Adipocyte (in vitro differentiated cells): ENCODE measurements around the gene PARD3.
A peak's percentile ranks its signal among the peaks of the same experiment; 100 is the strongest.

Source experiments
- DNase-seq: peaks from one replicate; pipeline ENCODE4 v3.0.0-alpha.2; 2015; ENCODE audit warnings: low read depth
- H3K27me3 ChIP-seq: replicated peaks from 2 replicates; pipeline ENCODE4 v1.7.0; 2013; ENCODE audit warnings: mild to moderate bottlenecking, low read length, moderate library complexity; ENCODE audit not compliant: control insufficient read depth, insufficient read depth
- H3K36me3 ChIP-seq: 2 replicates; pipeline ENCODE4 v1.7.0; 2013; ENCODE audit warnings: low read length, mild to moderate bottlenecking, moderate library complexity; ENCODE audit not compliant: control insufficient read depth, insufficient read depth, severe bottlenecking
- H3K4me1 ChIP-seq: 2 replicates; pipeline ENCODE4 v1.7.0; 2013; ENCODE audit warnings: mild to moderate bottlenecking, low read length, moderate library complexity; ENCODE audit not compliant: control insufficient read depth, insufficient read depth
- H3K4me3 ChIP-seq: 2 replicates; pipeline ENCODE4 v1.7.0; 2013; ENCODE audit warnings: mild to moderate bottlenecking, low read length, moderate library complexity
- H3K9ac ChIP-seq: 2 replicates; pipeline ENCODE4 v1.7.0; 2013; ENCODE audit warnings: mild to moderate bottlenecking, low read length, moderate library complexity
- H3K9me3 ChIP-seq: 2 replicates; pipeline ENCODE4 v1.7.0; 2013; ENCODE audit warnings: mild to moderate bottlenecking, low read length, moderate library complexity; ENCODE audit not compliant: control insufficient read depth

PARD3 gene

DNA sequence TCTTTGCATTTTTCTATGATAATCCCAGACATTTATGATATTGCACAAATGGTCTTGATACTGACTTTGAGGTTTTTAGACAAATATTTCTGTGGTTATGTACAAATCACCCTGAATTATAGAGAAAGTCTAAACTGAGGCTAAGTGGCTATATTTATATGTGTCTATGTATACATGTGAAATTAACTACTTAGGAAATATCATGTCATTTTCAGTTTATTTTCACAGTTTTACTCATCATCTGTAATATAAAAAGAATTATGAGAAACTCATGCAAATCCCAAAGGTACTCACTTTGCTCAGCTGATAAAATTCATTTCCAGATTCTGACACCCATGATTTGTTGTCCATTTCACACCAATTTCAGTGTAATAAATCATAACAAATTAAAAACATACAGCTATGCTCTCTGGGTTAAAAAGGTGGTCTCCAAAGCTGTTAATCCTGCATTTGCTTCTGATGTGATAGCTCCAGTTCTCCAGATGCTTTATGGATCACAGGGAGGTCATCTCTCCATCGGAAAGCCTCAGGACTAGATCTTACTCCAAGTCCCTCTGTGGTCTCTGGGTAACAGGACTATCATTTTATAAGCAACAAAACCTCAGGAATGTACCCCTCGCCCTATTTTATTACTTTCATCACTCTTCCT, 673.9 kb downstream of the PARD3 start:
- no peak overlapping the region for H3K4me3 ChIP-seq
- H3K36me3 ChIP-seq: no peaks in the 10 kb centered on the region
- no peak overlapping the region for H3K9ac ChIP-seq
- H3K27me3 ChIP-seq: no peaks in the 10 kb centered on the region
- no peak for DNase-seq
- no peaks in the 10 kb centered on the region for H3K9me3 ChIP-seq
- peaks cover 8% of the 10 kb centered on the region for H3K4me1 ChIP-seq

DNA sequence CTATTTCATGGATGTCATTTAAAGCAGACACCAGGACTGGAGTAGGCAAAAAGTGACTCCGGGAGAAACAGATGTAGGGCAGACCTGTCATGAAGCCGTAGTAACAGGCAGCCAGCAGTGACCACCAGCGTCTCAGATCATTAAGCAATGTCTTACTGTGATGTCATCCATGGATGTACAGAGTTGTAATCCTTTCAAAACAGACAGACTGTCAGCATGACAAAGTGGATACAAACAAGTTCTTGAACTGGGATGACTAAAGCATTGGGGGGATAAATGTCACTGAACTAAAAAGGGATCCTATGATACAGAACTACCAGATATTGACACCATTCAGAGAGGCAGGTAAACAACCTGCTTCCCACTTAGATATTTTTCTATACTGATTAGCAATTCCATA, 675.5 kb downstream of the PARD3 start:
- Histone ChIP-seq H3K36me3 (no peaks in the 10 kb centered on the region), H3K4me1 (peaks cover 5% of the 10 kb centered on the region), H3K9me3 (no peaks in the 10 kb centered on the region), H3K9ac (no peak overlapping the region), H3K4me3 (no peak overlapping the region), H3K27me3 (no peaks in the 10 kb centered on the region)
- peak; percentile 59 for DNase-seq

DNA sequence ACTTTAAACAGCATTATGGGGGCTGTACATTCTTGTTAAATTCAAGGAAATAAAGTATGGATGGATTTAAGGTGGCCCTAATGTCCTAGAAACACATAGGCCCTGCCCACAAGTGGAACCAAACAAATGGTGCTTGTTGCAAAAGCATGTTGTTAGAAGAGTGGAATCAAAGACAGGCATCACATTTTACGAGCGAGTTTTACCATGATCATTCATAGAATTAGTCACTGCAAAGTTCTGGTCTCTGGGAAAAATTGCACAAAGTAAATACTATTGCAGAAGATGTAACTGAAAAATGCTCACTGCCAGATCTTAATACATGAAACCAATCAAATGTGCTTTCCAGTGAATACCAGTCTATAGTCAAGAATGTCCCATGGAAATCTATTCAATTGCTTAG, 677.1 kb downstream of the PARD3 start:
- peaks cover 5% of the 10 kb centered on the region for H3K4me1 ChIP-seq
- no peak overlapping the region for H3K4me3 ChIP-seq
- H3K9ac ChIP-seq: no peak overlapping the region
- H3K9me3 ChIP-seq: no peaks in the 10 kb centered on the region
- DNase-seq: no peak
- H3K27me3 ChIP-seq: no peaks in the 10 kb centered on the region
- no peaks in the 10 kb centered on the region for H3K36me3 ChIP-seq

- peaks cover 5% of the 10 kb centered on the region for H3K4me1 ChIP-seq
- no peak overlapping the region for H3K4me3 ChIP-seq
- no peak overlapping the region for H3K9ac ChIP-seq
- no peaks in the 10 kb centered on the region for H3K9me3 ChIP-seq
- H3K27me3 ChIP-seq: no peaks in the 10 kb centered on the region
- H3K36me3 ChIP-seq: no peaks in the 10 kb centered on the region
- DNase-seq: no peak
These were observed 677.9 kb downstream of the PARD3 start for GRCh38 chr10:34137201-34137600.

DNA sequence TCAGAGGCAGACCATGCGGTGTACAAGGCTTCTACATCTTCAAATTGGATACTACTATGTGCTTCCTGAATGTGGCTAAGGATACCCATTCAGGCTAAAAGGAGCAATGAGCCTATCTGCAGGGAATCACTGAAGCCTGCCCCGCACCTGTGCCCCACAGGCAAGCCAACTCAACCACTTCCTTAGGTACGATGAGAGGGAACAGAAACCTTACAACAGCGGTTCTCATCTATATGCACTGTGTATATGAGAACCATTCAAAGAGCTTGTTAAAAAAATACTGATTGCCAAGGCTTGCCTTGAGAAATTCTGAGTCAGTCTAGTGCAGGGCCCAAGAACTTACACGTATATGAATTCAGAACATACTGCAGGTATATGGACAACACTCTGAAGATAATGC, 679.6 kb downstream of the PARD3 start:
- Histone ChIP-seq H3K4me1 (peaks cover 19% of the 10 kb centered on the region), H3K9ac (no peak overlapping the region), H3K4me3 (no peak overlapping the region), H3K36me3 (no peaks in the 10 kb centered on the region), H3K27me3 (no peaks in the 10 kb centered on the region), H3K9me3 (no peaks in the 10 kb centered on the region)
- no peak for DNase-seq

- no peak overlapping the region for H3K4me3 ChIP-seq
- H3K36me3 ChIP-seq: no peaks in the 10 kb centered on the region
- no peak overlapping the region for H3K9ac ChIP-seq
- peaks cover 17% of the 10 kb centered on the region for H3K4me1 ChIP-seq
- no peaks in the 10 kb centered on the region for H3K27me3 ChIP-seq
- H3K9me3 ChIP-seq: no peaks in the 10 kb centered on the region
- DNase-seq: no peak
These were observed 680.5 kb downstream of the PARD3 start for GRCh38 chr10:34134602-34135001.

- H3K4me3 ChIP-seq: no peak overlapping the region
- H3K9ac ChIP-seq: no peak overlapping the region
- H3K9me3 ChIP-seq: no peaks in the 10 kb centered on the region
- H3K36me3 ChIP-seq: no peaks in the 10 kb centered on the region
- H3K27me3 ChIP-seq: no peaks in the 10 kb centered on the region
- peaks cover 16% of the 10 kb centered on the region for H3K4me1 ChIP-seq
- DNase-seq: no peak
These were observed 681.7 kb downstream of the PARD3 start for GRCh38 chr10:34133406-34133805.

DNA sequence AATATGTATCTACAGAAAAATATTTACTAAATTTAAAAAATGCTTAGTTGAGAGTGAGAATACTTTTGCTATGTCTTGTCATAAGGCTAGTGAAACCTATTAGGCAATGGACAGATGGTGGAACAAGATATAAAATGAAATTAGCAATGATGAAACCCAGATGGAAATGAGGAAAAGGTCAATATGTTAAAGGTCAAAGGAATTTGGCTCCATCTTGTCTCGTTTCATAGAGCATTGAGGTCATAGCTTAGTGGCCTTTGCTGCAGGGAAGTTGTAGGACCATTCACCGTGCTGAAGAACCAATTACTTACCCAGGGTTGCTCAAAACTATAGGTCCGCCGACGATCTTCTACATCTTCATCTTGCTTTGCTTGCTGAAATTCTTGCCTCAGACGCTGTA, 683.9 kb downstream of the PARD3 start:
- H3K4me3 ChIP-seq: no peak overlapping the region
- no peaks in the 10 kb centered on the region for H3K27me3 ChIP-seq
- peaks cover 16% of the 10 kb centered on the region for H3K4me1 ChIP-seq
- no peak overlapping the region for H3K9ac ChIP-seq
- H3K9me3 ChIP-seq: no peaks in the 10 kb centered on the region
- no peaks in the 10 kb centered on the region for H3K36me3 ChIP-seq
- DNase-seq: no peak

DNA sequence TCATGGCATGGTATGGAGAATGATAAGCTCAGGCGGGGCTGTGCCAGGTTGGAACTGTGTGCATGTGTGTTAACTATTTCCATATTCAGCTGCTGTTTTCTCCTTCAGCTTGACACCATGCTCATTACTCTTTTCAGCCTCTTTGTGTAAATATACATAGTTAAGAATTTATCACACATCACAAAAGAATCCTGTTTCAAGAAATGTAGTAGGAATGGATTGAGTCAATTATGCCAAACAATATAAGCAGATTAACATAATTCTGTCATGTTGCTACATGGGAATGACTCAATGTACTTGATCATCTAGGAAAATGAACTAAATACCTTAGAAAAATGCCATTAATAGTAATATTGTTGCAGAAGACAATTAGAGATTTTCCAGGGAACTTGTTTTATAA, 687.4 kb downstream of the PARD3 start:
- H3K9me3 ChIP-seq: no peaks in the 10 kb centered on the region
- no peaks in the 10 kb centered on the region for H3K36me3 ChIP-seq
- no peak for DNase-seq
- H3K4me3 ChIP-seq: no peak overlapping the region
- H3K27me3 ChIP-seq: no peaks in the 10 kb centered on the region
- H3K4me1 ChIP-seq: peaks cover 18% of the 10 kb centered on the region
- H3K9ac ChIP-seq: no peak overlapping the region

DNA sequence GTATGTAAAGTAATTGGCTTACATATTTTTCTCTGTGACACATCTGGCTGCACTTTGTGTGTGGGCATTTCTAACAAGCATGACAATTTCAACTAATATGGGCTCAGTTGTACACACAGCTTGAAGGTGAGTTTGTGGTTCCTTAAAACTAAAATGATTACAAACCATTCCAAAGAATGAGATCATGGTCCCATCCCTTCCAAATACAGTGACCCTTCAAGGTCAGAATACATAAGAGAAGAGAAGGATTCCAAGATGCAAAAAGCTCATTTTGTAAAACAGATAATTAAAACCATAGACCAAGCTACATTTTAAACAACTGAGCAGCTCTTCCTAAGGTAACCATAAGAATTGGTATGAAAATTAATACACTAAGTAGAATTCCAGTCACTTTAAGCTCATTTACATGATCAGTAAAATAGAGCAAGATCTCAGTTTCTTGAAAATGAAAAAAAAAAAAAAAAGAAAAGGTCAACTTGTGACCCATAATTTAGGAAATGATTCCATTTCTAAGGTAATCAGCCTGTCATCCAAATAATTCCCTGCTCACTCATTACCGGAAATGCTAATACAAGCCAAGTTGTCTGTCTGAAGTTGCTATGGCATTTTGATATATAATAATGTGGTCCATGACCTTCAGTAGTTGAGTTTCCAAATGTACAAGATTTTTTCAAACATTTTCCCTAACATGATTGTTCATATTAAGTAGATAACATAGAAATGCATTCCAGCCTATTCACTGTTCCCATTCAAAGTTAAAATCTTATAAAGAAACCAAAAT, 688.5 kb downstream of the PARD3 start:
- H3K36me3 ChIP-seq: no peaks in the 10 kb centered on the region
- DNase-seq: no peak
- H3K9me3 ChIP-seq: no peaks in the 10 kb centered on the region
- H3K27me3 ChIP-seq: no peaks in the 10 kb centered on the region
- no peak overlapping the region for H3K4me3 ChIP-seq
- peaks cover 25% of the 10 kb centered on the region for H3K4me1 ChIP-seq
- no peak overlapping the region for H3K9ac ChIP-seq

- Histone ChIP-seq H3K9me3 (no peaks in the 10 kb centered on the region), H3K36me3 (no peaks in the 10 kb centered on the region), H3K4me3 (no peak overlapping the region), H3K9ac (no peak overlapping the region), H3K27me3 (no peaks in the 10 kb centered on the region), H3K4me1 (peaks cover 16% of the 10 kb centered on the region)
- DNase-seq: no peak
These were observed 689.4 kb downstream of the PARD3 start for GRCh38 chr10:34125702-34126101.
